Dermis microvascular lymphatic vessel endothelial cell (primary cell): ENCODE measurements around the gene PPP6R3. TPM values are rescaled to one million over a fixed set of nuclear protein-coding genes. Genes with fewer than 3 reads are reported as not detected.
A peak's percentile ranks its signal among the peaks of the same experiment; 100 is the strongest.
"Not testable (repeated sequence)": the region's sequence is repeated elsewhere in the genome, so short reads cannot be mapped to it uniquely, and the experiment has no call there.

Experiments used
- DNase-seq, 2 donors: peaks; one replicate each; pipeline versions ENCODE4 v3.0.0 to v3.0.0-alpha.2; 2010; ENCODE audit warnings: low read depth in 2 of 2
- total RNA-seq: library from RNA; depleted of rRNA; stranded (reverse); fragments of >200 nt; gene quantifications from 2 replicates; pipeline ENCODE4 v1.2.1, GENCODE V29; 2014

The PPP6R3 gene
- total RNA-seq: 115 and 118 TPM in 2 replicates

GRCh38 chr11:68460741-68461574 is at the start of gene PPP6R3:
TSS of gene PPP6R3 (plus strand) at chr11:68460752. CDS start at chr11:68537665, 76,913 bp downstream.
- DNase-seq: peak in 1 of 2 donors; percentile 61

GRCh38 chr11:68411501-68411991 is 49.0 kb upstream of the PPP6R3 start:
- DNase-seq: no peak

- DNase-seq: peak in 1 of 2 donors; percentile 20
Measured at GRCh38 chr11:68412593-68413475, 47.7 kb upstream of the PPP6R3 start.

GRCh38 chr11:68413591-68413999 is 47.0 kb upstream of the PPP6R3 start:
- DNase-seq: no peak

- peak; percentile 94 to 95 for DNase-seq
Measured at GRCh38 chr11:68414496-68415221, 45.9 kb upstream of the PPP6R3 start.

GRCh38 chr11:68416070-68416578 is 44.4 kb upstream of the PPP6R3 start:
- no peak for DNase-seq

- DNase-seq: no peak
Measured at GRCh38 chr11:68418648-68419047, 41.9 kb upstream of the PPP6R3 start.

GRCh38 chr11:68420171-68420570 is 40.4 kb upstream of the PPP6R3 start:
- DNase-seq: no peak

- DNase-seq: no peak
Measured at GRCh38 chr11:68423481-68423880, 37.1 kb upstream of the PPP6R3 start.

GRCh38 chr11:68424101-68424632 is 36.4 kb upstream of the PPP6R3 start:
- no peak for DNase-seq

GRCh38 chr11:68424981-68425865 is 35.3 kb upstream of the PPP6R3 start:
- no peak for DNase-seq

GRCh38 chr11:68425866-68426380 is 34.6 kb upstream of the PPP6R3 start:
- no peak for DNase-seq

- no peak for DNase-seq
Measured at GRCh38 chr11:68429661-68430060, 30.9 kb upstream of the PPP6R3 start.

- no peak for DNase-seq
Measured at GRCh38 chr11:68430384-68430783, 30.2 kb upstream of the PPP6R3 start.

- no peak for DNase-seq
Measured at GRCh38 chr11:68430801-68431200, 29.8 kb upstream of the PPP6R3 start.

GRCh38 chr11:68431984-68432645 is 28.4 kb upstream of the PPP6R3 start:
- no peak for DNase-seq

- DNase-seq: no peak
Measured at GRCh38 chr11:68432874-68433273, 27.7 kb upstream of the PPP6R3 start.

- DNase-seq: no peak
Measured at GRCh38 chr11:68433541-68433940, 27.0 kb upstream of the PPP6R3 start.

GRCh38 chr11:68434159-68434558 is 26.4 kb upstream of the PPP6R3 start:
- DNase-seq: not testable (repeated sequence)
